ENCODE data around the gene STAT2. TPM values are rescaled to one million over a fixed set of nuclear protein-coding genes. Genes with fewer than 3 reads are reported as not detected.
A peak's percentile ranks its signal among the peaks of the same experiment; 100 is the strongest.

Gene STAT2
- total RNA-seq, 1 donor from 2014 or later, result 257 TPM

- Mint-ChIP-seq H3K9me3 (ENCODE audit: unreplicated experiment) (no peaks in the 10 kb centered on the region), H3K36me3 (ENCODE audit: low read depth, unreplicated experiment) (no peaks in the 10 kb centered on the region), H3K27me3 (ENCODE audit: low read depth, unreplicated experiment) (no peaks in the 10 kb centered on the region), H3K4me3 (ENCODE audit: unreplicated experiment) (peak overlapping the region; percentile 95), H3K27ac (ENCODE audit: unreplicated experiment) (no peak overlapping the region), H3K4me1 (ENCODE audit: low read depth, unreplicated experiment) (peaks cover 4% of the 10 kb centered on the region)
- H3K9ac ChIP-seq (ENCODE audit: low read length), result no peak overlapping the region
- H3K4me3 ChIP-seq (ENCODE audit: insufficient read depth, low read depth, low read length), result no peak overlapping the region
- no peaks in the 10 kb centered on the region for H3K27me3 ChIP-seq (ENCODE audit: insufficient read depth, low read length)
- H4K20me1 ChIP-seq (ENCODE audit: insufficient read depth, low read length), result peaks cover 6% of the 10 kb centered on the region
- H3K9me3 ChIP-seq (ENCODE audit: insufficient read depth, low read depth, low read length), result no peaks in the 10 kb centered on the region
- H3K79me2 ChIP-seq (ENCODE audit: insufficient read depth, low read length), result peaks cover 30% of the 10 kb centered on the region
- DNase-seq (ENCODE audit: low read depth), result no peak
- peaks cover 11% of the 10 kb centered on the region for H3K4me1 ChIP-seq (ENCODE audit: insufficient read depth, low read length)
- no peak overlapping the region for H2AFZ ChIP-seq (ENCODE audit: low read depth, low read length)
- no peak for FAIRE-seq
- no peak for TF ChIP-seq EZH2 (IDR thresholded peaks at IDR 0.05; ENCODE audit: insufficient read depth, low read length)
- no peak for TF ChIP-seq CTCF (IDR thresholded peaks at IDR 0.05; ENCODE audit: insufficient read depth, low read depth, low read length)
- no peak overlapping the region for H3K27ac ChIP-seq (ENCODE audit: low read depth, low read length)
- no peak overlapping the region for H3K4me2 ChIP-seq (ENCODE audit: low read length)
- no peaks in the 10 kb centered on the region for H3K36me3 ChIP-seq (ENCODE audit: insufficient read depth, low read length)
These were observed 1.7 kb upstream of the STAT2 start for GRCh38 chr12:56361487-56362129.

GRCh38 chr12:56358836-56359532 lies 923 bp downstream of the STAT2 start:
- peak; percentile 5 for FAIRE-seq
- H3K27ac ChIP-seq (ENCODE audit: low read depth, low read length), result peak overlapping the region; percentile 81

More at GRCh38 chr12:56358836-56359532, 923 bp downstream of the STAT2 start:
- Mint-ChIP-seq H3K36me3 (ENCODE audit: low read depth, unreplicated experiment) (peaks cover 7% of the 10 kb centered on the region), H3K27me3 (ENCODE audit: low read depth, unreplicated experiment) (no peaks in the 10 kb centered on the region), H3K27ac (ENCODE audit: unreplicated experiment) (peak overlapping the region; percentile 97), H3K9me3 (ENCODE audit: unreplicated experiment) (no peaks in the 10 kb centered on the region), H3K4me1 (ENCODE audit: low read depth, unreplicated experiment) (peaks cover 8% of the 10 kb centered on the region), H3K4me3 (ENCODE audit: unreplicated experiment) (peak overlapping the region; percentile 95)
- peaks cover 11% of the 10 kb centered on the region for H3K4me1 ChIP-seq (ENCODE audit: insufficient read depth, low read length)
- DNase-seq (ENCODE audit: low read depth), result peak; percentile 81
- H3K4me2 ChIP-seq (ENCODE audit: low read length), result peak overlapping the region; percentile 90
- peaks cover 15% of the 10 kb centered on the region for H4K20me1 ChIP-seq (ENCODE audit: insufficient read depth, low read length)
- peaks cover 20% of the 10 kb centered on the region for H3K36me3 ChIP-seq (ENCODE audit: insufficient read depth, low read length)
- H3K9ac ChIP-seq (ENCODE audit: low read length), result peak overlapping the region; percentile 89
- no peaks in the 10 kb centered on the region for H3K9me3 ChIP-seq (ENCODE audit: insufficient read depth, low read depth, low read length)
- H3K27me3 ChIP-seq (ENCODE audit: insufficient read depth, low read length), result no peaks in the 10 kb centered on the region
- no peak overlapping the region for H2AFZ ChIP-seq (ENCODE audit: low read depth, low read length)
- peak overlapping the region; percentile 79 for H3K4me3 ChIP-seq (ENCODE audit: insufficient read depth, low read depth, low read length)
- peaks cover 41% of the 10 kb centered on the region for H3K79me2 ChIP-seq (ENCODE audit: insufficient read depth, low read length)
- TF ChIP-seq CTCF (IDR thresholded peaks at IDR 0.05; ENCODE audit: insufficient read depth, low read depth, low read length), result no peak
- TF ChIP-seq EZH2 (IDR thresholded peaks at IDR 0.05; ENCODE audit: insufficient read depth, low read length), result no peak

All from astrocyte (in vitro differentiated cells and primary cell).